ENCODE measurements around the gene USH1C. TPM values are rescaled to one million over a fixed set of nuclear protein-coding genes. Genes with fewer than 3 reads are reported as not detected.

USH1C gene
- total and polyA plus RNA-seq, 9 of the 15 experiments (the other 6 are each of a cell fraction or from before 2014, with no cell fraction given) = 0.04 TPM; not detected in 8

GRCh38 chr11:17475666-17476316, 68.4 kb downstream of the USH1C start:
- no peak for DNase-seq (ENCODE audit: extremely low read depth in 1 of 4, low spot score in 3 of 4)

More at GRCh38 chr11:17475666-17476316, 68.4 kb downstream of the USH1C start:
- H3K4me2 ChIP-seq (ENCODE audit: insufficient read depth, low read length) = no peak overlapping the region
- no peak for TF ChIP-seq PYGO2 (tag; IDR thresholded peaks at IDR 0.05)
- TF ChIP-seq XRCC3 (IDR thresholded peaks at IDR 0.05) = no peak
- TF ChIP-seq HDAC6 (IDR thresholded peaks at IDR 0.05; ENCODE audit: low read depth, low read length) = peak; percentile 43; the same call in 1 of the 2 replicates
- TF ChIP-seq E2F4 (CRISPR knock-in tag; IDR thresholded peaks at IDR 0.05; ENCODE audit: low read depth) = no peak
- H3K36me3 ChIP-seq (ENCODE audit: control insufficient read depth, insufficient read depth, low read length) = no peaks in the 10 kb centered on the region
- H3K79me2 ChIP-seq (ENCODE audit: control insufficient read depth, insufficient read depth, low read length) = no peaks in the 10 kb centered on the region
- no peaks in the 10 kb centered on the region for H4K20me1 ChIP-seq (replicated peaks; ENCODE audit: control insufficient read depth, insufficient read depth, low read length)
- peaks cover 0 to 8% of the 10 kb centered on the region in 2 experiments; a peak in 1 of 5 replicates for H3K4me1 ChIP-seq (replicated peaks in 1 of 2; ENCODE audit: control insufficient read depth in 2 of 2, insufficient read depth in 2 of 2, low read length in 2 of 2)
- H3K9me1 ChIP-seq (ENCODE audit: control insufficient read depth, insufficient read depth, low read length) = no peaks in the 10 kb centered on the region
- no peak overlapping the region for H3K4me3 ChIP-seq
- ChIA-PET POLR2A (interaction anchor here (0.8 kb wide), 1 partner anchor 17 kb away, joined by 3 read pairs; no protein-coding TSS in a partner anchor), CTCF (ENCODE audit: low intra/inter-chr PET ratio) (no interaction called here)
- ATAC-seq = no peak
- H3K9me3 ChIP-seq (replicated peaks; ENCODE audit: control insufficient read depth, insufficient read depth, low read depth, low read length) = no peaks in the 10 kb centered on the region
- H3K27ac ChIP-seq (ENCODE audit: extremely low read depth, low read depth, low read length) = no peak overlapping the region
- intact Hi-C loops (cut with micrococcal nuclease) (no loop called here), in situ Hi-C loops (cut with MboI) (no loop called here)
- BruUV-seq (replicated peaks) = no TSS peak
- 6% methylated on average over 31 of the region's 31 CpGs for WGBS (ENCODE audit: insufficient coverage, low coverage, missing lambda C conversion rate)
- peaks cover 9 to 47% of the 10 kb centered on the region in 2 experiments; a peak in 4 of 5 replicates for H3K27me3 ChIP-seq (ENCODE audit: control insufficient read depth in 2 of 2, insufficient read depth in 2 of 2, low read length in 2 of 2)
- no peak for FAIRE-seq
- H2AFZ ChIP-seq (ENCODE audit: low read depth, low read length) = no peak overlapping the region
- no peak overlapping the region for H3K9ac ChIP-seq (ENCODE audit: insufficient read depth in 1 of 2, low read depth in 2 of 2, low read length in 2 of 2)
